Amygdala (tissue), 56 donors: Measurements from ENCODE around the gene TAS2R42.

ENCODE experiments used
- DNase-seq, 56 donors: peaks; one replicate each; lab custom pipeline; 2025; lab: John Stamatoyannopoulos, UW

The TAS2R42 gene

GRCh38 chr12:11147420-11147819 is 39.3 kb downstream of the TAS2R42 start:
- DNase-seq, result no peak

GRCh38 chr12:11144297-11144696 is 42.4 kb downstream of the TAS2R42 start:
- DNase-seq, result no peak

GRCh38 chr12:11143352-11143751 is 43.4 kb downstream of the TAS2R42 start:
- no peak for DNase-seq

GRCh38 chr12:11136075-11136474 is 50.7 kb downstream of the TAS2R42 start:
- no peak for DNase-seq
